Measurements from ENCODE around the gene HMCN2. TPM values are rescaled to one million over a fixed set of nuclear protein-coding genes. Genes with fewer than 3 reads are reported as not detected.

The HMCN2 gene
- polyA plus RNA-seq, 1 donor = 12.3 TPM

- no peak for DNase-seq (ENCODE audit: low read depth)
These were observed 41.5 kb downstream of the HMCN2 start for GRCh38 chr9:130306823-130307666.

- DNase-seq (ENCODE audit: low read depth) = no peak
These were observed 42.0 kb downstream of the HMCN2 start for GRCh38 chr9:130307667-130307943.

- DNase-seq (ENCODE audit: low read depth) = no peak
These were observed 42.6 kb downstream of the HMCN2 start for GRCh38 chr9:130308081-130308571.

- no peak for DNase-seq (ENCODE audit: low read depth)
These were observed 44.3 kb downstream of the HMCN2 start for GRCh38 chr9:130309689-130310455.

GRCh38 chr9:130310456-130310855 is 44.9 kb downstream of the HMCN2 start:
- DNase-seq (ENCODE audit: low read depth) = no peak

GRCh38 chr9:130311003-130311402 is 45.4 kb downstream of the HMCN2 start:
- DNase-seq (ENCODE audit: low read depth) = no peak

- DNase-seq (ENCODE audit: low read depth) = no peak
These were observed 46.0 kb downstream of the HMCN2 start for GRCh38 chr9:130311408-130312140.

- DNase-seq (ENCODE audit: low read depth) = no peak
These were observed 47.7 kb downstream of the HMCN2 start for GRCh38 chr9:130313103-130313858.

- DNase-seq (ENCODE audit: low read depth) = no peak
These were observed 50.1 kb downstream of the HMCN2 start for GRCh38 chr9:130315446-130316226.

GRCh38 chr9:130316430-130316829 is 50.9 kb downstream of the HMCN2 start:
- no peak for DNase-seq (ENCODE audit: low read depth)

- no peak for DNase-seq (ENCODE audit: low read depth)
These were observed 53.7 kb downstream of the HMCN2 start for GRCh38 chr9:130319300-130319699.

- DNase-seq (ENCODE audit: low read depth) = no peak
These were observed 54.6 kb downstream of the HMCN2 start for GRCh38 chr9:130319944-130320712.

- DNase-seq (ENCODE audit: low read depth) = no peak
These were observed 55.3 kb downstream of the HMCN2 start for GRCh38 chr9:130320723-130321481.

- DNase-seq (ENCODE audit: low read depth) = no peak
These were observed 56.0 kb downstream of the HMCN2 start for GRCh38 chr9:130321539-130321938.

GRCh38 chr9:130323051-130323745 is 57.6 kb downstream of the HMCN2 start:
- no peak for DNase-seq (ENCODE audit: low read depth)

- DNase-seq (ENCODE audit: low read depth) = no peak
These were observed 60.4 kb downstream of the HMCN2 start for GRCh38 chr9:130325921-130326320.

- DNase-seq (ENCODE audit: low read depth) = no peak
These were observed 61.7 kb downstream of the HMCN2 start for GRCh38 chr9:130327070-130327780.

- DNase-seq (ENCODE audit: low read depth) = no peak
These were observed 62.3 kb downstream of the HMCN2 start for GRCh38 chr9:130327781-130328348.

Measured in forelimb muscle (tissue), 1 donor.